Frontal cortex (tissue), 4 donors: ENCODE data around the gene PGGHG. TPM values are rescaled to one million over a fixed set of nuclear protein-coding genes. Genes with fewer than 3 reads are reported as not detected.
A peak's percentile ranks its signal among the peaks of the same experiment; 100 is the strongest.
"Not testable (repeated sequence)": the region's sequence is repeated elsewhere in the genome, so short reads cannot be mapped to it uniquely, and the experiment has no call there.

Experiments
- DNase-seq, 2 donors: peaks; one replicate each; pipeline ENCODE4 v3.0.0; 2012; ENCODE audit warnings: low spot score in 2 of 2
- FAIRE-seq: peaks from 2 replicates; lab custom pipeline; 2012; peaks lifted over from hg19 to GRCh38; lab: Jason Lieb, UNC
- total RNA-seq: library from RNA; depleted of rRNA; stranded (reverse); fragments of >200 nt; gene quantifications from one replicate; pipeline ENCODE4 v1.2.3, GENCODE V29; 2014
- donor health status: control.
- donor health status: control.
- donor health status: control.

PGGHG gene
- total RNA-seq, 1 donor from 2014 or later: 0.41 TPM

GRCh38 chr11:296171-297050 is 7.5 kb downstream of the PGGHG start:
- DNase-seq: no peak

GRCh38 chr11:297051-297585 is 8.2 kb downstream of the PGGHG start:
- no peak for FAIRE-seq
- no peak for DNase-seq

More at GRCh38 chr11:296171-297050, 7.5 kb downstream of the PGGHG start:
- no peak for FAIRE-seq

DNA sequence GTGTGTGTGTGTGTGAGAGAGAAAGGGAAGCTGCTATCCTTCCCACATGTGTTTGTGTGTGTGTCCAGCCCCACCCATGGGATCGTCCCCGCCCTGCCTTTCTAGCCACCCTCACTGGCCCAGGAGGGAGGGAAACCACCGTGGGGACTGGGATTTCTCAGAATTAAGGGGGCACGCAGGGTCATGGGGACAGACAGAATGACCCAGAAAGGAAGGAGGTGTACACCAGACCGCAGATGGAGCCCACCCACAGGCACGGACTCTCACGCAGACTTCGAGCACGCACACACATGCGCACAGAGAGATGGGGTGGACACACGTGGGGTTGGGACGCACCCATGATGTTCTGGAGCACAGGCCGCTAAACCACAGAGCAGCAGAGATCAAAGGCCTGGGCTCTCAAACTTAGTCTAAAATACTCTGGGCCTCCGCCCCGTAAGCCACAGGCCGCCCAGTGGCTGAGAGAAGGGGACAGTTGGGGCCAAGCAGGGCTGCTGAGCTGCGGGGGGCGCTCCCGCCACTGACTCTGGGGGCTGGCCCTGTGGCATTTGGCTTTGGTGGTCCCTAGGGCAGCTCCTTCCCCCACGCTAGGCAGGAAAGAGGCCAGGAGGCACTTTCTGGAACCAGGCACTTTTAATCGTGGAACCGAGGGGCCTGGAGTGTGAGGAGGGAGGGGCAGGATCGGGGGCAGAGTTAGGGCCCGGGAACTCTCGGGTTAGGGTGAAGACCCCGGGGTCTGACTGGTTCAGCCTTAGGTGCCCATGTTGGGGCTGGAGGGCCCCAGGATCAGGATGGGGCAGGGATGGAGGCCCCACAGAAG is 8.9 kb downstream of the PGGHG start:
- FAIRE-seq (no peak), DNase-seq (no peak)

- DNase-seq (no peak), FAIRE-seq (no peak)
Observed at GRCh38 chr11:298406-299065, 9.6 kb downstream of the PGGHG start.

DNA sequence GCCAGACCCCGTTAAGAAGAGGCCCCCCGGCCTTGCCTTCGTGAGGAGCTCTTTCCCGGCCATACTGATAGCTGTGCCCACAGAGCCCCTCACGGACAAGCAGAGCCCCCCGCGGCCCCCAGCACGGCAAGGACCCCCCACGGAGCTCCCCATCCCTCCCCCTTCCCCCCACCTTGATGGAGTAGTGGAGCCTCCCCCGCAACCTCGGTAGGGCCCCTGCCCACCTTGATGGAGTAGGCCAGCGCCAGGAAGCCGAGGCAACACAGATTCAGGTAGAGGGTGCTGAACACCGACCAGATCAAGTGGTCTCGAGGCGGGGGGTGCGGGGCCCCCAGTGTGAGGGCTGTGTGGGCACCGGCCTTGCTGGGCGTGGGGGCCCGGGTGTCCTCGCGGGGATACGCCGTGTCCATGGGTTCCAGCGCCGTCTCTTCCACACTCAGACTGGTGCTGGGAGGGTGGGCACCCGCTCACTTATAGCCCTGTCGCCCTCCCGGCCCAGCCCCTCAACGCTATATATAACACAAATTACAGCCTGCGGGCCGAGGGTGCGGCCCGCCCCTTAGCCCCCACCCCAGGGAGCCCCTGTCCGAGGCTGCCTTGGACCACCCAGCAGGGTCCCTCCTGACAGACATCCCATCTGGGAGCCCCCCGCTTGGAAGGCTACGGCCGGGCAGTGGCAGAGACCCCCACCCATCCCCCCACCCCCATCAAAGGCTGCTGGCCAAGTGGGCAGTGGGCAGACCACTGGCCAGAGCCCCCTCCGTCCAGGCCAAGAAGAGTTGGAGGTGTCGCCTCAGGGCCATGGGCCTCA is 10.4 kb downstream of the PGGHG start, which contains the start of gene IFITM5:
TSS of gene IFITM5 (minus strand) at position 446 of the 811 bp plus-strand sequence. CDS start at position 410, 36 bp downstream.
- DNase-seq (no peak), FAIRE-seq (no peak)

DNA sequence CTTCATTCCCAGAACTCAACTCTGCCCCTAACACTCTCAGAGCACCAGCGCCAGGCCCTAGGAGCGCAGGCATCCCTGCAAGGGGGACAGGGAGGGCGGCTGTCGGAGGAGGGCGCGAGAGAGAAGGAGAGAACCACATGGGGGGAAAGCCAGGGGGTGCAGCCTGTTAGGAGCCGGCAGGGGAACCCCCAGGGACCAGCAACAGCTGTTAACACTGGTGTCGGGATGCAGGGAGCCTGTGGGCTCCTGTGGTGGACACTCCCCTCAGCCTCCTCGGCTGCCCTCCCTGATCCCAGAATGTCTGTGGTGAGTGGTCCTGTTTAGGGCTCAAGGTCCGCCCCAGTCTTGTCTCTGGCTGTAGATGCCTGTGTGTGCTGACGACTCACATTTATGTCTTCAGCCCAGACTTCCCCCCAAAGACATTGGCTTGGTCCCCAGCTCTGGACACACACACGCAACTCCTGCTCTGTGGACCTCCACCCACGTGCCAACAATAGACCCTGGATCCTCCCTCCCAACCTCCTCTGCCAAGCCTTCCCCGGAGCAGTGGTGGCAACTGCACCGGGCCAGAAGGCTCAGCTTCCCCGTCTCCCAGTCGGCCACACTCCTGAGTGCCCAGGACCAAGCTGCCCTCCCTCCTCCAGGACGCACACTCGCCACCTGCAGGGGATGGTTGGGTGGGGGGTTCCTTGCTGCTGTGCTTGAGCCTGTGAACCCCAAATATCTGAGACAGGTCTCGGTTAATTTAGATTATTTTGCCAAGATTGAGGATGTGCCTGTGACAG is 11.2 kb downstream of the PGGHG start:
- no peak for DNase-seq
- FAIRE-seq: no peak

DNA sequence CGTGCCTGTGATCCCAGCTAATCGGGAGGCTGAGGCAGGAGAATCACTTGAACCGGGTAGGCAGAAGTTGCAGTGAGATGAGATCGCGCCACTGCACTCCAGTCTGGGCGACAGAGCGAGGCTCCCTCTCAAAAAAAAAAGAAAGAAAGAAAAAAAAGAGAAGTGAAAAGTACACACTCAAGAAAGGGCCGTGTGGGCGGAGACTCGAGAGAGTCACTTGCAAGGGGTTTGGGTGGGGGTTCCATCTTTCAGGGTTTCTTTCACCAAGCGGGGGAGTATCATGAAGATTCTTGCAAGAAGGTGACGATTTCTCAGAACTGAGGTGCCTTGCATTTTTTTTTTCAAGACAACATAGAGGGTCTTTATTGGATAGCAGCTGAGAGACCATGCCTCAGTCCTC is 14.4 kb downstream of the PGGHG start:
- DNase-seq (no peak), FAIRE-seq (no peak)

GRCh38 chr11:304061-304506 is 15.2 kb downstream of the PGGHG start:
- FAIRE-seq (no peak), DNase-seq (no peak)

- DNase-seq: peak; percentile 78 to 85
- no peak for FAIRE-seq
Observed at GRCh38 chr11:304915-305843, 16.3 kb downstream of the PGGHG start.

DNA sequence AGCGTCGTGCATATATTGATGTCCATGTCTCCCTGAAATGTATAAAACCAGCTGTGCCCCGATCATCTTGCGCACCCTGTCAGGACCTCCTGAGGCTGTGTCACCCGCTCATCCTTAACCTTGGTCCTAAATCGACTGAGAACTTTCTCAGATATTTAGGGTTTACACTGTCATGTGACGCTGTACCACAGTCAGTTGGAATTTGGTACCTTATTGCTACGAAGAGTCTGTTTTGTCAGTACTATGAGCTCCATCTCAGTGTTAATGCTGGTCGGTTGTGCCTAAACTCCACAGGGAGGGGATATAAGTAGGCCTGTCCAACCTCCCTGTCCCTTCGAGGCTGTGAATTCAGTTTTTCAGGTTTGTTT is 16.9 kb downstream of the PGGHG start:
- DNase-seq (no peak), FAIRE-seq (no peak)

DNA sequence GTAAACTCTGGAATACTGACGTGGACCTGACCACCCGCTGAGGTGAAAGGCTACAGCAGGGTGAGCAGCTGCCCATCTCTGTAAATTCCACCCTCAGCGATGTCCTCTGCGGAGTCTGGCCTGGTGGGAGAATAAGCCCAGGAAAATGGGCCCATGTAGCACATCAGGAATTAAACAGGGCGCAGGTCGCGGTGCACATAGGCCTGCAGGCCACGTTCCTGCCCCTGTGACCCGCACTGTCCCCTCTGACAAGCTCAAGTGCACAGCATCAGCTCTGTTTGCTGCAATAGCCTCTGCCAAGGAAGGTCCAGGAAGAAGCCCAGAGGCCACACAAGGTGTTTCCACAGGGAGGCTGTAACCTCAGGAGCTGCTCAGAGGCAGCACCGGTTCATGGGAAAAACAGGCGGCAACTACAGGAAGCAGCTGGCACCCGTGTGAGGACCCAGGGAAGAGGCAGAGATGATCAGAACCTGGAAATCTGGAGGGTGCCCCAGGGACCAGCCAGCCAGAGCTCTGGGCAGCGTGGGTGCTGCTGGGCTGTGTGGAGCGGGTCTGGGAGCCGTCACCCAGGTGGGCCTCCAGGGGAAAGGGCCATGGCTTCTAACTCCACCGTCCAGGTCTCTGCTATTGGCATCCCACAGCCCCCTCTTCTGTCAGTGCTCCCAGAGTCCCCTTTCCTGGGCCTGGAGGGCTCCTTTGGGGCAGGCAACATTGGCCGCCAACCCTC is 17.9 kb downstream of the PGGHG start:
- FAIRE-seq (no peak), DNase-seq (no peak)

GRCh38 chr11:307766-308708 is 19.1 kb downstream of the PGGHG start, which contains the start of gene IFITM2:
Gene IFITM2 (plus strand): TSS chr11:307816. CDS start chr11:308193, 377 bp downstream.
- FAIRE-seq, DNase-seq: not testable (repeated sequence)

GRCh38 chr11:308740-309665 is 20.1 kb downstream of the PGGHG start:
- not testable (repeated sequence) for DNase-seq, FAIRE-seq

DNA sequence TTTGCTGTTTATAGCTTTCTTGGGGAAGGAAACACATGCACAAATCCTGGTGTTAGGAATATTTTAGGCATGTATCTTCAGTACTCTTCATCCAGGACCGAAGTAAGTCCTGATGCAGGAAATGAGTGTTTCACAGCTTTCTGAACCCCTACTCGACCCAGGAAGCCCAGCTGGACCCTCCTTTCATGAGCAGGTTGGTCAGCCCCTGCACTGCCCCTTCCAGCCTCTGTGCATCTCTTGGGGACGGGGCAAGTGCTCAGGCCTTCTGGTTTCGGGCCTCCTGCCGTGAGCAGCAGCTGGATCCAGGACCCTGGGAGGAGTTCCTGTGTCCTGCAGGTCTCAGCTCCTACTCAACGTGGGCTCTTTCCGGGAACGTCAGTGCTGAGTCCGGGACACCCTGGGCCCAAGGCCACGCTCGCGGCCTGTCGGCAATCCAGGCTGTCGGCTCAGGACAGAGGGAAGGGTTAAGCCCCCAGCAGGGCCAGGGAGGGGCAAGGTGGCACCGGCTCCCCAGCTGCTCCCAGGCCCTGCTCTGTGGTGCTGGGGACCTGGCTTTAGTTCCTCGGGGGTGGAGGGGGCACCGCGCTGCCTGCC is 21.1 kb downstream of the PGGHG start:
- not testable (repeated sequence) for FAIRE-seq, DNase-seq
